HG03066 (cell line): Measurements from ENCODE around the gene CNGA3.
"Not testable (repeated sequence)": the region's sequence is repeated elsewhere in the genome, so short reads cannot be mapped to it uniquely, and the experiment has no call there.

Experiments
- ATAC-seq: cut with Tn5 transposase; IDR thresholded peaks from one replicate; pipeline ENCODE4 v1.9.1; 2021; ENCODE audit warnings: low read depth; ENCODE audit not compliant: unreplicated experiment

The CNGA3 gene

DNA sequence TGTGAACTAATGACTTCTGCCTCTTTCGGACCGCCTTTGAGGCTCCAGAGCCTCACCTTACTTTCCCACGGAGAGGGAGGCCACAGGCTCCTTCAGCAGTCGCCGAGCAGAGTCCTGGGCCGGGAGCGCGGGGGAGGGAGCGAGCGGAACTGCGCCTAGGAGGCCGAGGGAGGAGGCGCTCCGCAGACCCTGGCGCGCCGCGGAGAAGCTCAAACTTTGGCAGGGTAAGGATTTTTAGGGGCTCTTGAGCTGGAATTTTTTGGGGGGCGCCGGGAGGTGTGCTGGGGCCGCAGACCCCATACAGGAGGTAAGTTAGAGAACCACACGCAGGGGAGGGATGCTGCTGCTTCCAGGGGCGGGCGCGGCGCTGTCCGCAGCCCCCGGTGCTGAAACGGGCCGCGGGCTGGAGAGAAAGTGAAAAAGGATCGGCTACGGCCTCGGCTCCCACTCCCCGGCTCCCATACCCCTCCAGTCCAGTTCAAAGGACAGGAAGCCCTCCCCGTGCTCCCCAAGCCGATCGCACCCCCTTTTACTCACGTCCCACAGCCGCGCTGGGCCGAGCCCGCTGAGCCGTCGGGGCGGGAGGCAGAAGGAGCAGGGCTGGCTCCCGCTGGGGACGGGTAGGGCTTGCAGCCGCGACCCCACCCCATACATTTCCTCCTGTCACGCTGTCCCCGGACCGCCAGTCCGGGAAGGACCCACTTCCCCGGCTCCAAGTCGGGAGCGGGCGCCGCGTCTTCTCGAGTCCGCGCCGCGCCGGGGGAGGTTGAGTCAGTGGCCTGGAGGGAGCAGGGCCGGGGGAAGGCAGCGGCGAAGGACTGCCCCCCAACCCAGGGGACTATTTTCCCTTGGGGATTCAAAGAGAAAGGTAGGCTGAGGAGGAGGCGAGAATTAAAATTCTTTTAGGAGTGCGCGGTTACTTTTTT, at the start of gene CNGA3:
CNGA3 (plus strand) TSS at position 146 of the 926 bp plus-strand sequence. CDS start 23,520 bp downstream, outside the sequence.
- ATAC-seq: no peak

DNA sequence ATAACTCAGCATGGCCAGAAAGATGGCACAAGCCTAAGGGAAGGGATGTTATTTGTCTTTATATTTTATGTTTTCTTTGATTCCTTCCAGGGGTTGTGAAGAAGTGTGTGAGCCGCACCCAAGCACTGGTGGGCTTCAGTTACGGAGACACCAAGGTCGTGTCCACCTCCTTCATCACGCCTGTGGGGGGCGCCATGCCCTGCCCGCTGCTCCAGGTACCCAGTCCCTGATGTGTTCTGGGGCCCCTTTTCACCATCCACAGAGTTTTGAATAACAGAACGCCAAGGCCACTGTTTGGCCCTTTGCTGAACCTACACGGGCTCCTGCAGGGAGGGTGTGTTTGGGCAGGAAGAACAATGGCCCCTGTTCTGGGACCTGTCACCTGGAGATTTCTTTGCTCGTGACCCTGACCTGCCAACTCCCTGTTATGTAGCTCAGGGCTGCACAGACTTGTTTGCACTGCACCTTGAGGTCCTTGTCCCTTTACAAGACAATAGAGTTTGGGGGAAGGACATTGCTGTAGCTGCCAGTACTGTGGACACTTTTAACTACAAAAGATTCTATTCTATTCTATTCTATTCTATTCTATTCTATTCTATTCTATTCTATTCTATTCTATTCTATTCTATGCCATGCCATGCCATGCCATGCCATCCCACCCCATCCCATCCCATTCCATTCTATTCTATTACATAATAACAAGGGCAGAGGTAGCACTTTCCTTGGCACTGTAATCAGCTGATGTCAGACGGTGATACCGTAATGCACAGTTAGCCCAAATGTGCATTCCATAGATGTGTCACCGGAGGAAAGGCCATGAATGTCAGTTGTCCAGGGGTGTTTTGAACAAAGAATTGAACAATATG, 48.2 kb upstream of the CNGA3 start:
- ATAC-seq: no peak

DNA sequence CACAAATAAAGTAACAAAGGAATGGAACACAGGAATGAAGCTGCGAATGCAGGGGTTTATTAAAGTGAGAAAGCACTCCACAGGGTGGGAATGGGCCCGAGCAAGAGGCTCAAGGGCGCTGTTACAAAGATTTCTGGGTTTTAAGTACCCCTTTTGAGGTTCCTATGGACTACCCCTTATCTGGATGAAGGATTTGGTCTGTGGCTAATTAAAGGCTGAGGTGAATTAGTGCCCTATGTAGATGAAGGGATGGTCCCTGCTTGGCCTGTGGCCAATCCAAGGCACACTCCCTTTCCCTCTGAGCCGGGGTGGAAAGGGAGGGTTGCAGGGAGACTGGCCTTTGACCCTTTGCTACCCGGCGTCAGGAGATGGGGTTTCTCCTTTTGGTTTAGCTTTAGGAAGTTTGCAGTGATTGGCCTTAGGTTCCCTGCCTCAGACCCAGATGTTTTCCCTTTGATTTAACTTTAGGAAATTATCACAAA, 47.5 kb upstream of the CNGA3 start:
- no peak for ATAC-seq

DNA sequence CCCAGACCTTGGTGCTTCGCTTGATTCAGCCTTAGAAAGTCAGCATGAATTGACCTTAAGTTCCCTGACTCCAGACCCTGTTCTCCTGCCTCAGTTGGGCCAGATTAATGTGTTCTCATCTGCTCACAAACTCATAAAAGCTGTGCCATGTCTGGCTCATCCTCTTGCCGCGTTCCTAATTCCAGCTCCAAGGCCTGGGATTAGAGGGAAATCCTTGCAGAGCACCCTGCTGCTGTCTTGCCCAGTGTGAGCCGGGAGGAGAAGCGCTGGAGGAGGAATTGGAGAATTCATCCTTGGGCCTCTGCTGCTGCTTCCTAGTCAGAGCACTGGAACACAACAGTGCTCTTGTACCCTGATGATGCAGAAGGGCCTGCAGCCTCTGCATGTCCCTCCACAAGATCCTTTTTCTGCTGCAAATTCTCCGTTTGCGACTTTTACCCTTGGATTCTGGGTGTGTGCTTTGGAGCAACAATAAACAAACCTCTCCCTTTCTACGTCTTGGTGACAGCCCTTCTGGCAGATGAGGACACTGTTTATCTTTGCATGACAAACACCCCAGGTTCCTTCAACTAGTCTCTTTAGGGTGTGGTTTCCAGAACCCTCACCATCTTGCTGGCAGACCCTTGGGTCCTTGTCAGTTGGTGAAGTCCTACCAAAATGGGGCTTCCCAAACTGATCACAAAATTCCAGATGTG, 46.9 kb upstream of the CNGA3 start:
- no peak for ATAC-seq

DNA sequence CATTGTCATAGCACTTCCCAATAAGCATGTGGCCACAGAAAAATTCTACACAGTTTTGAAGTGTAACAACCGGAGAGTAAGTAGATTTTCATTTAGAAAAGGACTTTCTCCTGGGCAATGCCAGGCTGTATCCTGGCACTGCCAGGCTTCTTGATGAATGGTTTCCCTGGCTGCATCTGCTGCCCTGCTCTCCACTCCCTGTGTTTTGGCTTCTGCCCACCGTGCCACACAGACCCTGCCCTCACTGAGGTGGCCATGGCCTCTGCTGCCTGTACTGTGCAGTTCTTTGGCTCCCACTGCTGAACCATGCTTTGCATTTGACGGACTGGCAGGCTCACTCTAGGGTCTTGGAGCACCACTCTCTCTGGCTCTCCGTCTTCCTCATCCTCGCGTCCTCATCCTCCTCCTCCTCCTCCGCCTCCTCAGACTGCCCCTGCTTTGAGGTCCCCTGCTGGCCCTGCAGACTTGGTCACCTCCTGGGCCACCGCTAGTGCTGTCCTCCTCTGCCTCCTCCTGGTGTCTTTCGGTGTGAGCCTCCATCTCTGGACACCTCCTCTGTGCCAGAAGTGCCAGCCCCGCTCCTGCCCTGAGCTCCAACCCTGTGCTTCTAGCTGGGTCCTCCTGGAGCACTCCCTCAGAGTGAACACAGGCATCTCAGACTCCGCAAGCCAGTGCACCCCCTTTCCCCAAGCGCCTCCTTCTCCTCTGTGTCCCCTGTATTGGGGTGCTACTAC, 45.9 kb upstream of the CNGA3 start:
- no peak for ATAC-seq

DNA sequence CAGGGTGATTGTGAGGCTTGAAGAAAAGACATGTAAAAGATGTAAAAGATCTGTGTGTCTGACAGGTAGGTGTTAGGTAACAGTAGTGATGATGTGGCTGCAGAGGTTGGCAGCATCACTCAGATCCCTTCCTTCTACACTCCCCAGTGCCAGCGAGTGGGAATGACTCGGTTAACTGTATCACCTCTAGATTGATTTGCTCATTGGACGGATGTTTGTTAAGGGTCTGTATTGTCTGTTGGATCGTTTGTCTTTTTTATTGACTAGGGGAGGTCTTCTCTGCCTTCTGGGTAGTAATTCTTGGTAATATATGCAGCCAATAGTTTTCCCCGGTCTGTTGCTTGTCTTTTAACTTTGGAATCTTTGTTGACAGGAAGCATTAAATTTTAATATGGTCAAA, 44.8 kb upstream of the CNGA3 start:
- no peak for ATAC-seq

DNA sequence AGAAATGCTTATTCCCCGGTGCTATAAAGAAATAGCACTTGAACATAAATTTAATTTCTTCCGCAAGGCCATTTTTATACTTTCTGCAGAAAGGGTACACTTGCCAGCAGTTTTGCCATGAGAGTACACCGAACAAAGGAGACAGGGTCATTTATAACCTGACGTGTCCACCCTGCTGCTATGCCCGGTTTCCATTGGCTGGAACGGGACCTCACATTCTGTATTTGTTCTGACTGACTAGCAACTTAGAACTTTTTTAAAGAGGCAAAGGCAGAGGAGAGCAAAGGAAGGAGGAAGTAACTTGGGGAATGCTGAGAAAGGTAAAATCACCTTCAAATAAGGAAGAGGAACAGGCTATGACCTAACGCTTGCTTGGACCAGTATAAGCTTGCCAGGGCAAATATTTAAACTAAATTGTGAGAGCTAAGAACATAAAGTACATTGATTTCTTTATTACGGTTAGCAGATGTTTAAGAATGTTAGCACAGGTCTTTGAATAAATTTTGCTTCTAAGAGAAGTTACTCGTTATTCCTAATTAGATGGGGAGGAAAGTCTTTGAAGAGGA, 39.0 kb upstream of the CNGA3 start:
- not testable (repeated sequence) for ATAC-seq

DNA sequence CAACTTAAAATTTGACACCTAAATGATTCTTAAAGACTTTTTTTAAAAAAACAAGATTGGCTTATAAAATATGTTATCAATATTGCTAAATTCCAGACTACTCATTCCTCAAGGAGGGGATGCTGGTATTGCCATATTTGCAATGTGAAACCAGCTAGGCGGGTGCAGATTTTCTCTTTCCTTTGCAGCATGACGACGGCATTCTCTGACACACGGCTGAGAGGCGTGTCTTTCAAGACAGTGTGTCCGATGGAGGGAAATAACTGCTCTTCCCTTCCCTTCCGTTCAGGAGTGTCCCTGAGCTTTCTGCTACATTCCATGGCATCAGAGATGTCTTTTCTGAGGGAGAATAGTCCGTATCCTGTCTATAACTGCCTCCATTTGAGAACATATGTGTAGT, 38.2 kb upstream of the CNGA3 start:
- no peak for ATAC-seq

DNA sequence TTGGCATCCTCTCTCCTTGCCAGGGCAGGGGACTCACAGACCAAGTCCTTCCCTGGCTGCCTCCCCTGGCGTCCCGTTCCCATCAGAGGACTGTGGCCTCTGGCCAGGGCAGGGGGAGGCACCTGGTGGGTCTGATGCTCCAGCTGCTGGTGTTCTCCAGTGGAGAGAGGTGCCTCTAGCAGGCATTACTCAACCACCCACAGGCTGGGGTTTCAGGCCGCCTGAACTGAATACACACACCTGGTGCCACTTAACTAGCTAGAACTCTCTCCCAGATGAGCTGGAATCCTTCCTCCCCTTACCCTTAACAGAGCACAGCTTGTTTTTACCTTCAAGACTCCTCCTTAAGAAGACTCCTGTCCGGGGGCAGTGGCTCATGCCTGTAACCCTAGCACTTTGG, 37.7 kb upstream of the CNGA3 start:
- no peak for ATAC-seq

DNA sequence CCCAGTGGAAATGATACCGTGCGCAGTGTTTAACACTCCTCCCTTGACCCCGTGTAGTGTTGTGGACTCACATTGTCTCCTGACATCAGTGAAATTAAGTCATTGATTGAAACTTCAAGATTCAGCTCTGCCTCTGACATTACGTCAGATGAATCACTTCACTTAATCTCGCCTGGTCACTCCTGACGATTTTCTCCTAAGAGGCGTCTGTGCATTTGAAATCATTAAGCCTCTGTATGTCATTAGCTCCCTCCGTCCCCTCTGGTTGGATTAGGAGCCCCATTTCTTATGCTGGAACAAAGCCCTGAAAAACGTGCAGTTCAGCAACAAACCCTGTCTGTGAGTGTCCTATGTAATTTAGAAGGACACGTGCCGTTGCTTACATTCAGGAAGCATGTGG, 36.7 kb upstream of the CNGA3 start:
- no peak for ATAC-seq

DNA sequence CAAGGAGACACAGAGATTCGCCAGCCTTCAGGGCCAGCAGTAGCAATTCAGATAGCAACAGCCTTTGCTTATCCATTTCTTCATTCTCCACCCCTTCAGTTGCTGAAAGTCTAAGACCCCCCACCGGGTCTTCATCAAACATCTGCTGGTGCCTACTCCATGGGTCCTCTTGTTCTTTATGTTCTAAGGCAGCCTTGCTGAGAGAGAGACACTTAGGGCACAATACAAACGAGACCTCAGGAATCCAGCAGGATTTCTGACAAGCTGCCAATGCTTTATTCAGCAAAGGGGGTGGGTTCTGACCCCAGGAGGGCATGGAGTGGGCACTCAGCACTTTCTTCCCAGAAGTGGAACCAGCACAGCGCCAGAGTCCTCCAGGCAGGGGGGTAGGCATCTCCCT, 36.2 kb upstream of the CNGA3 start:
- no peak for ATAC-seq

DNA sequence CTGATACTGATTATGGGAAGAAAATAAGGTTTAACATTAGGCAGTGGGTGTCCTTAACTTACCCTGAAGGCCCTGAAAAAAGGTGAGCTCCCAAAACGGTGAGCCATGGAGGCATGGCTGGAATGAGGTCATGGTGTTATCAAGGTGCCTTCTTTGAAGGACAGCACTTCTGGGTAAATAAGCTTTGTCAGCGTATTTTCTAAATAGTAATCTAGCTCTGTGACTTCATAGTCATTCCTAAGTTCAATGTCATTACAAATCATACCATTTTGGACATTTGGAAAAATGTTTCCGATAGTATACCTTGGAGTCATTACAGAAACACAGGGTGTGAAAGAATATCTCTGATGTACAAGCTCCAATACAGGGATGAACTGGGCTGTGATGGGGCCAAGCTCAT, 35.2 kb upstream of the CNGA3 start:
- ATAC-seq: no peak

DNA sequence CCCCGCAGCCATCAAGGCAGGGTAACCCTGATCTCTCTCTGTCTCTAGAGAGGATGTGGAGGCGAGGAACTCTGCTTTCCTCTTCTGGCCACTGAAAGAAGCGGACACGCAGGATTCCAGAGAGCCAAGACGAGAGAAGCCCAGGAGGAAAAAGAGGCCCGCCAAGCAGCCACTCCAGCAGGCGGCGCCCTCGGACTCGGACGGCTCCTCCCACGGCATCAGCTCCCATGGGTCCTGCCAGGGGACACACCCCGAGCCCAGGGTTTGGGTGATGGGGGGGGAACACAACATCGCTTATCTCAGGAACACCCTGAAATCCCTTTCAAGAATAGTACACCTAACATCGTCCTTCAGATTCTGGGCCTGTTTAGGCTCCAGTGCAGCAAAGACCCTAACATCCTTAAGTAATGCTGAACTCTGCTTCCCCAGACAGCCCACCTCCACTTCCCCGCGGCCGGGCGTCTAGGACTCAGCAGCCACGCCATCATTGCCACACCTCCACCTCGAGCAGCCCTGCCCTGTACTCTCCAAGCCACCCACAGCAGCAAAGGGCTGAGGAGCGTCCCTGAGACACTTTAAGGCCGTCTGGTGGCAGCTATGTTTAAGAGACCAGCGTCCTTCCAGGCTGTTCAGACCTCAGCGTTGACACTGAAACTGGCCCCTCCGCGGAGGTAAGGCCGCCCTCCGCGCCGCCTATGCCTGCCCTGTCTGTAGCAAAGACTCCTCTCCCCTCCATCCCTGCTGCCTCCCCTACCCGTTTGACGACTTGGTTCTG, 34.3 kb upstream of the CNGA3 start:
- no peak for ATAC-seq

DNA sequence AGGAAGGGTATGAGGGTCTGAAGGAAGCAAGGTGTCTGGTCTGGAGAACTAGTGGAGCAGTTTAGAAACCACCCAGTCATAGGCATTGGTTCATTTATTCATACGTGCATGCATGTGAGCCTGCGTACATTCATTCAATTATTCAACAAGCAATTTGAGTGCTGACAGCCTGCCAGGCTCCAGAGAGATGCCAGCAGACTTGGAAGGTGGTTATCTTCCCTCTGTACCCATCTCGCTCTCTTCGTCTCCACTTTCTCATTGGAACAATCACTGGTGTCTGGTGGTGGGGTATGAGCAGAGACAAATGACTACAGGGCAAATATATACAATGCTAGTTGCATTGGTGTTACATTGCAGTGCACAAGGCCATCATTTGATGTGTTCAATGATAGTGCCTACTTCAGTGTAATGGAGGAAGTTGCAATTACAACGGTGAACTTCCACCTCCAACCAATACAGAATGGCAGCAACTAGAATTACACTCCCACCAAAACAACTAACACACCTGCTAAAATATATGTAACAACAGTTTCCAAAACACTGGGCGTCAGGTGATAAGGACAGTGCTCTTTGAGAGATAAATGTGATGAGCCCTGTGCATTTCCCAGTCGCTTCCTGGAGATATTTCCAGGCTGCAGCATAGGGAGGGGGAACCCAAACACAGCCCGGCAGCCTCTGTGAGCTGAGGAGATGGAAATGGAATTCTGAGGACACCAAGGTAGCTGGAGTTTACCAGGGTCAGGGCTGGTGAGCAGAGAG, 32.6 kb upstream of the CNGA3 start:
- ATAC-seq: no peak

DNA sequence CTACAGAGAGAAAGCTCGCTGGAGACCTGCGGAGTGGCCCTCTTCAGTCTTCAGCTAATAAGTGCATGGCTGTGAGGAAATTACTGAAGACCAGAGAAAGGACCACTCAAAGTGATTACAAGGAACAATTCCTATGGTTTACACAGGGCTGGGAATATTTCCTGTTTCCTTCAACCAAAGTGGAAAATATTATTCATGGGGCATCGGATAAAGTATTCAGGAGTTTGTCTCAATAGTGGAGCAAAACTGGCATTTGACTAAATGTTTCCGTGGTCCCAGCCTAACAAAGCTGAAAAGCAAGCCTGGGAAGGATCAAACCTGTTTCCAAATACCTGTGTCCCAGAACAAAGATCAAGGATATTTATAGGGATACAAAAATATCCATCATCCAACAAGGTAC, 32.0 kb upstream of the CNGA3 start:
- ATAC-seq: no peak

DNA sequence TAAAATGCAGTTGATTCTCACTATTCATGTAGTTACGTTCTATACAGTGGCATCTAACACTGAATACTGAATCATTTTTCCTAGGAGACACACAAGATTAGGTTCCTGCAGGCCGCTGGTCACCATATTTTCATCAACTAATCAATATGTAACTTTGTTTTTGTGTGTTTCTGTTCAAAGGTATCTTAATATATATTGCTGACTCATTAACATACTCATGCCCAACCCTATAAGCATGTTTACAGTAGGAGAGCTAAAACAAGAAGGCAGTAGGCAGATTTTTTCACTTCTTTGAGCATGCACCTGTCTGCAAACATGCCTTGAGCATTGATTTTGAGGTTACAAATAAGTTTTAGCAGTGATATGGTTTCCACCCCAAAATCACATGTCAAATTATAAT, 30.3 kb upstream of the CNGA3 start:
- no peak for ATAC-seq

DNA sequence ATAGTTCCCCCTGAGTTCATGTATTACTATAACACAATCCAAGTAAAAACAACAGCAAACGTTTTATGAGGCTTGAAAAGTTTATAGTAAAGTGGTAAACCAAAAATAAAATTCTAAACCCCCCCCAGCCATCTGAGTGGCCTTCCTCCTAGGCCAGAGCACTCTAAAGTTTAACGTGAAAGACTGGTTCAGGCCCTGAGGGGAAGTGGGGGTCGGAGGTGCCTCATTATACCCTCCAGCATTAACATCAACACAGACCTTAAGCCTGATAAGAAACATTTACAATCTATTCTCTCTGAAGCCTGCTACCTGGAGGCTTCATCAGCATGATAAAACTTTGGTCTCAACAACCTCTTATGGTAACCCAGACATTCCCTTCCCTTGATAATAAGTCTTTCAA, 29.0 kb upstream of the CNGA3 start:
- ATAC-seq: no peak

DNA sequence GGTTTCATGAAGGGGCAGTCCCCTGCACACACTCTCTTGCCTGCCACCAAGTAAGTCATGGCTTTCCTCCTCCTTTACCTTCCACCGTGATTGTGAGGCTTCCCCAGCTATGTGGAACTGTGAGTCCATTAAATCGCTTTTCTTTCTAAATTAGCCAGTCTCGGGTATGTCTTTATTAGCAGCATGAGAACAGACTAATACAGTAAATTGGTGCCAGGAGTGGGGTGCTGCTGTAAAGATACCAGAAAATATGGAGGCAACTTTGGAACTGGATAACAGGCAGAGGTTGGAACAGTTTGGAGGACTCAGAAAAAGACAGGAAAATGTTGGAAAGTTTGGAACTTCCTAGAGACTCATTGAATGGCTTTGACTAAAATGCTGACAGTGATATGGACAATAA, 26.1 kb upstream of the CNGA3 start:
- ATAC-seq: not testable (repeated sequence)
